Neutrophil (primary cell): ENCODE results near the gene SLC16A4.

Experiments used
- H3K27ac ChIP-seq: fragments of 200-600 bp; sonication (generic); 2 replicates; pipeline ENCODE4 v1.5.1; 2016; ENCODE audit warnings: mild to moderate bottlenecking, moderate library complexity
- H3K27me3 ChIP-seq: fragments of 200-600 bp; sonication (generic); 2 replicates; pipeline ENCODE4 v1.6.0; 2016; ENCODE audit warnings: mild to moderate bottlenecking
- H3K36me3 ChIP-seq: fragments of 200-600 bp; sonication (generic); 2 replicates; pipeline ENCODE4 v1.5.1; 2017
- H3K4me1 ChIP-seq, 2 experiments: fragments of 200-600 bp in 1 of 2; sonication (generic) in 1 of 2; 1 replicate in 1 of 2; 2 replicates in 1 of 2; pipeline versions ENCODE4 v1.5.1 to v1.6.1; 2013 to 2016; ENCODE audit warnings: low read depth in 1 of 2, low read length in 1 of 2, mild to moderate bottlenecking in 1 of 2, moderate library complexity in 1 of 2; ENCODE audit not compliant: control insufficient read depth in 1 of 2, insufficient read depth in 1 of 2
- H3K4me3 ChIP-seq, 2 experiments: fragments of 200-600 bp in 1 of 2; sonication (generic) in 1 of 2; 1 replicate in 1 of 2; 2 replicates in 1 of 2; pipeline ENCODE4 v1.5.1; 2013 to 2016; ENCODE audit warnings: low read depth in 1 of 2, low read length in 1 of 2, mild to moderate bottlenecking in 1 of 2, moderate library complexity in 1 of 2
- H3K9me3 ChIP-seq: fragments of 200-600 bp; sonication (generic); 2 replicates; pipeline ENCODE4 v1.5.1; 2016
- TF ChIP-seq, protein P1 (sequence below): fragments of 200-600 bp; sonication (generic); IDR thresholded peaks from 2 replicates; pipeline ENCODE4 v1.5.1; 2016; ENCODE audit warnings: antibody characterized with exemption

SLC16A4 gene

DNA sequence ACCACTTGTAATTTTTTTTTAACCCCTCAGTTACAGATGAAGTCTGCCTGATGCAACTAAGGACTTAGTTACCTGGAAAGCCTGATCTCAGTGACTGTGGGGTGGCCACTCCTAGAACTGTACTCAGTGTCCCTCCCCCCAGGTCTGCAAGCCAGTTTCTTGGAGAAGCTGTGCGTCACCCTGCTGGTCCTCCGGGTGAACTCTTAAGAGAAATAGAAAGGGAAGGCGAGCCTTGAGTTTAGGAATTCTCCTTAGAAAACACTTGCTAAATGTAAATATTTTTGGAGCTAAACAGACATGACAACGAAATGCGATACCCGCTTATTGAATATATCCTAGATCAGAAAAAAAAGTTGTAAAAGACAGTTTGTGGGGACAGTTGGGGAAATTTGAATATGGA lies 730 bp downstream of the SLC16A4 start:
- Histone ChIP-seq H3K27ac (no peak overlapping the region), H3K9me3 (no peaks in the 10 kb centered on the region), H3K27me3 (no peaks in the 10 kb centered on the region), H3K4me1 (peaks cover 0 to 9% of the 10 kb centered on the region in 2 experiments), H3K4me3 (no peak overlapping the region), H3K36me3 (peaks cover 15% of the 10 kb centered on the region)
- TF ChIP-seq, protein P1, sequence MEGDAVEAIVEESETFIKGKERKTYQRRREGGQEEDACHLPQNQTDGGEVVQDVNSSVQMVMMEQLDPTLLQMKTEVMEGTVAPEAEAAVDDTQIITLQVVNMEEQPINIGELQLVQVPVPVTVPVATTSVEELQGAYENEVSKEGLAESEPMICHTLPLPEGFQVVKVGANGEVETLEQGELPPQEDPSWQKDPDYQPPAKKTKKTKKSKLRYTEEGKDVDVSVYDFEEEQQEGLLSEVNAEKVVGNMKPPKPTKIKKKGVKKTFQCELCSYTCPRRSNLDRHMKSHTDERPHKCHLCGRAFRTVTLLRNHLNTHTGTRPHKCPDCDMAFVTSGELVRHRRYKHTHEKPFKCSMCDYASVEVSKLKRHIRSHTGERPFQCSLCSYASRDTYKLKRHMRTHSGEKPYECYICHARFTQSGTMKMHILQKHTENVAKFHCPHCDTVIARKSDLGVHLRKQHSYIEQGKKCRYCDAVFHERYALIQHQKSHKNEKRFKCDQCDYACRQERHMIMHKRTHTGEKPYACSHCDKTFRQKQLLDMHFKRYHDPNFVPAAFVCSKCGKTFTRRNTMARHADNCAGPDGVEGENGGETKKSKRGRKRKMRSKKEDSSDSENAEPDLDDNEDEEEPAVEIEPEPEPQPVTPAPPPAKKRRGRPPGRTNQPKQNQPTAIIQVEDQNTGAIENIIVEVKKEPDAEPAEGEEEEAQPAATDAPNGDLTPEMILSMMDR, result no peak

DNA sequence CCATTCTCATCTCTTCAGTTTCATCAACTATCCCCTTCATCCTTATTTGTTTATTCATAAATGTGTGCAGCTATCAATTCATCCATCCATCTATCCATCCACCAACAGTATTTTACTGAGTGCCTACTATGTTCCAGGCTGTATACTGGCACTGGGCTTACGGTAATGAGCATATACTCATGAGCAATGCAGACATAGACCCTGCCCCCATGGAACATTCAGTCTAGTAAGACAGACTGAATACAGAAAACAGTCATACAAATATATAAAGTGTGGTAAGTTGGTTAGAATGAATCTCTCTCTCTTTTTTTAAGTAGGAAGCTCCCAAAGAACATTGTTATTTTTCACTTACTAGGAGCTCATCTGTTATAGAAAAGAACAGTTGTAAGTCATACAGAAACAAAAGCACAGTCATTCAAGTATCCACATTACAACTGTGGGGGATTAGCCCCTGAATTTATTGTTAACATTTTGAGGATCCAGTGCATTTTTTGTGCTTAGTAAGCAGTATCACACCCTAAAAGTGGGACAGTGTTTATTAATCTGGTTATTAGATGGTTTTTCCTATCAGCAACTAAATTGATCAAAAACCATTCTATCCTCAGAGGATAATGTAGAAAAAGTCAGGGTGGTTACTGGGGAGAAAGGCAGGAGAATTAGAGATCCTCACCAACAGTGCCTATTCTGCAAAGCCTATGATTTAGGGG lies 3.6 kb downstream of the SLC16A4 start:
- no peak overlapping the region for H3K4me3 ChIP-seq
- H3K9me3 ChIP-seq, result no peaks in the 10 kb centered on the region
- peaks cover 27 to 38% of the 10 kb centered on the region in 2 experiments for H3K4me1 ChIP-seq
- H3K36me3 ChIP-seq, result no peaks in the 10 kb centered on the region
- H3K27me3 ChIP-seq, result no peaks in the 10 kb centered on the region
- TF ChIP-seq, protein P1, result no peak
- no peak overlapping the region for H3K27ac ChIP-seq

DNA sequence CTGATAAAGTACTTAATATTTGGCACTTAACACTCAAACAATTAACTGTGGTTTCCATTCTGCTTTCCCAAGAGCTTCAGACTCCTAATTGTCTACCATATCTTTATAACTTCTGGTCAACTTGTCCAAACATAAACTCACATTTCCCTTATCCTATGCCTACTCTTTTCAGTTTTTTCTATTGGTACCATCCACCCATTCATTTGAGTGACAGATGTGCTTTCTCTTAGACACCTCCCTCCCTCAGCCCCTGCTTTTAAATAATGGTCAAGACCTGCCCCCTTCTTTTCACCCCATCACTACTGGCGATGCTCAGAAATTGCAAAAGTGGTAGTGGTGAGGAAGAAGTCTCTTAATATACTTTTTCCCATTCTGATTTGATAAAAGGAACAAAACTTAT lies 5.5 kb downstream of the SLC16A4 start:
- no peaks in the 10 kb centered on the region for H3K36me3 ChIP-seq
- H3K27me3 ChIP-seq, result no peaks in the 10 kb centered on the region
- TF ChIP-seq, protein P1, result no peak
- no peaks in the 10 kb centered on the region for H3K9me3 ChIP-seq
- peak overlapping the region; percentile 94 for H3K27ac ChIP-seq
- H3K4me1 ChIP-seq, result peaks cover 45 to 55% of the 10 kb centered on the region in 2 experiments
- H3K4me3 ChIP-seq, result no peak overlapping the region

DNA sequence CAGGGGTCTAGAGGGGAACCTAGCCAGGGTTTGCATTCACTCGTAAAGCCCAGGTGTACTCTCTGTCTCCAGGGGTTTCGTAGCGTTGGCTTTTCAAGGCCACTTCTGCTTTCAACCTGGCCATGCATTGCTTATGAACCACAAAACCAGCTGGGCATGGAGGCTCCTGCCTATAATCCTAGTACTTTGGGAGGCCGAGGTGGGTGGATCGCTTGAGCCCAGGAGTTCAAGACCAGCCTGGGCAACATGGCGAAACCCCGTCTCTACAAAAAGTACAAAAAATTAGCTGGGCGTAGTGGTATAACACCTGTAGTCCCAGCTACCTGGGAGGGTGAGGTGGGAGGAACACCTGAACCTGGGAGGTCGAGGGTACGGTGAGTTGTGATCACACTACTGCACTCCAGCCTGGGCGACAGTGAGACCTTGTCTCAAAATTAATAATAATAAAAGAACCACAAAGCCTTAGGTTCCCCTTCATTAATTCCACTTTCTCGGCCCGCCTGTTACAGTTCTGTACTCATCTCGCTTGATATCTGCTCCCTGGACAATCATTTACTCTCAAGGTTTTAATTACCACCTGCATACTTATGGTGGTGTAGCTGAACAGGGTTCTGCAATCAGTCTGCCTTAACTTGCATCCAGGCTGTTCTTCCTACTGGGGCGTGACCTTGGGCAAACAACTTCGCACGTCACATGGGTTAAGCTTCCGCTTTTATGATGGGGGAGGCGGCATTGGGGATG lies 6.1 kb downstream of the SLC16A4 start:
- Histone ChIP-seq H3K27me3 (no peaks in the 10 kb centered on the region), H3K36me3 (no peaks in the 10 kb centered on the region), H3K4me3 (no peak overlapping the region), H3K27ac (peak overlapping the region; percentile 94), H3K4me1 (peaks cover 51 to 62% of the 10 kb centered on the region in 2 experiments), H3K9me3 (no peaks in the 10 kb centered on the region)
- TF ChIP-seq, protein P1, result no peak

DNA sequence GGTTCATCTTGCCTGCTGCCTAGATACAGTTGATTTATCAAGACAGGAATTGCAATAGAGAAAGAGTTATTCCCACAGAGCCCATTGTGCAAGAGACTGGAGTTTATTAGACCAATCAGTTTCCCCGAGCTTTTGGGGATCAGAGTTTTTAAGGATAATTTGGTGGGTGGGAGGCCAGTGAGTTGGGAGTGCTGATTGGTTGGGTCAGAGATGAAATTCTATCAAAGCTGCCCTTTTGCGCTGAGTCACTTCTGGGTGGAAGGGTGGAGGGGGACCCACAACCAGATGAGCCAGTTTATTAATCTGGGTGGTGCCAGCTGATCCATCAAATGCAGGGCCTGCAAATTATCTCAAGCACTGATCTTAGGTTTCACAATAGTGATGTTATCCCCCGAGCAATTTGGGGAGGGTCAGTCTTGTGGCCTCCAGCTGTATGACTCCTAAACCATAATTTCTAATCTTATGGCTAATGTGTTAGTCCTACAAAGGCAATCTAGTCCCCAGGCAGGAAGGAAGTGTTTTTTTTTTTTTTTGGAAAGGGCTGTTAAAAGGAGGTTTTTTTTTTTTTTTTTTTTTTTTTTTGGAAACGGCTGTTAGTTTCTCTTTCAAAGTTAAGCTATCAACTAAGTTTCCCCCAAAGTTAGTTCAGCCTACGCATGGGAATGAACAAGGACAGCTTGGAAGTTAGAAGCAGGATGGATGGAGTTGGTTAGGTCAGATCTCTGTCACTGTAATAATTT lies 7.4 kb downstream of the SLC16A4 start:
- peaks cover 64 to 75% of the 10 kb centered on the region in 2 experiments for H3K4me1 ChIP-seq
- no peaks in the 10 kb centered on the region for H3K36me3 ChIP-seq
- H3K27ac ChIP-seq, result peak overlapping the region; percentile 94
- TF ChIP-seq, protein P1, result no peak
- H3K27me3 ChIP-seq, result no peaks in the 10 kb centered on the region
- H3K4me3 ChIP-seq, result peak overlapping the region in 1 of 2 experiments; percentile 23
- no peaks in the 10 kb centered on the region for H3K9me3 ChIP-seq
